ENCODE data around the gene RERE. TPM values are rescaled to one million over a fixed set of nuclear protein-coding genes. Genes with fewer than 3 reads are reported as not detected.

RERE gene
- total RNA-seq, 4 donors from 2014 or later: 51.2 to 1,226 (median 253) TPM

GRCh38 chr1:8607906-8608305 is 209.5 kb downstream of the RERE start:
- Histone ChIP-seq H3K4me3 (no peak overlapping the region), H3K27ac (no peak overlapping the region), H3K4me1 (peaks cover 0 to 3% of the 10 kb centered on the region in 2 donors), H3K36me3 (no peaks in the 10 kb centered on the region), H3K9me3 (no peaks in the 10 kb centered on the region), H3K27me3 (no peaks in the 10 kb centered on the region)
- TF ChIP-seq POLR2A (IDR thresholded peaks at IDR 0.05) (no peak), CTCF (IDR thresholded peaks at IDR 0.05) (no peak)
- DNase-seq: no peak
- intact Hi-C loops (cut with DNase I; ENCODE audit: low total_unique reads): no loop called here

GRCh38 chr1:8604041-8604945 is 213.1 kb downstream of the RERE start:
- no peaks in the 10 kb centered on the region for H3K9me3 ChIP-seq
- DNase-seq: no peak
- H3K4me3 ChIP-seq: no peak overlapping the region
- H3K27ac ChIP-seq: peak overlapping the region; percentile 3 to 7
- peaks cover 0 to 2% of the 10 kb centered on the region in 2 donors for H3K4me1 ChIP-seq
- TF ChIP-seq CTCF (IDR thresholded peaks at IDR 0.05): no peak
- no peak for TF ChIP-seq POLR2A (IDR thresholded peaks at IDR 0.05)
- no peaks in the 10 kb centered on the region for H3K27me3 ChIP-seq
- no peaks in the 10 kb centered on the region for H3K36me3 ChIP-seq
- intact Hi-C loops (cut with DNase I; ENCODE audit: low total_unique reads): no loop called here

DNA sequence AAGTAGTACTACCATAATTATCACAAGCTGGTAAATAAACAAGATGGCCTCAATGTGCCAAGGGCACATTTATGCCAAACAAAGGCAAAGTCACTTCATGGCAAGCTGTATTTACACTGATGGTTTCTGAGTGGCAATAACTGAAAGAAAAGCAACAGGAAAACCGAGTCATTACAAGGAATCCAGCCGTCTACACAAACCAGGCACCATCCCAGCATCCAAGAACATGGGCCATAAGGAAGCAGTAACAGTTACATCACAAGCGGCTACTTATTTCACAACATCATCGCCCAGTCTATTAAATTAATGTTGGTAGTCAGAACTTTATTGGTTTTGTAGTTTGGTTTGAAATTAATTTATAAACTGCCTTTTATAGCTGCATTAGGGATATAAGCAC is 214.2 kb downstream of the RERE start:
- no peaks in the 10 kb centered on the region for H3K4me1 ChIP-seq

GRCh38 chr1:8602471-8603219 is 214.8 kb downstream of the RERE start:
- Histone ChIP-seq H3K27me3 (no peaks in the 10 kb centered on the region), H3K36me3 (no peaks in the 10 kb centered on the region), H3K4me1 (no peaks in the 10 kb centered on the region), H3K9me3 (no peaks in the 10 kb centered on the region), H3K27ac (no peak overlapping the region), H3K4me3 (no peak overlapping the region)
- no peak for DNase-seq
- intact Hi-C loops (cut with DNase I; ENCODE audit: low total_unique reads): no loop called here
- TF ChIP-seq CTCF (IDR thresholded peaks at IDR 0.05): no peak
- no peak for TF ChIP-seq POLR2A (IDR thresholded peaks at IDR 0.05)

More for the DNA sequence above, 214.2 kb downstream of the RERE start:
- no peak overlapping the region for H3K27ac ChIP-seq
- TF ChIP-seq POLR2A (IDR thresholded peaks at IDR 0.05): no peak
- no peak for TF ChIP-seq CTCF (IDR thresholded peaks at IDR 0.05)
- H3K4me3 ChIP-seq: no peak overlapping the region
- no peaks in the 10 kb centered on the region for H3K9me3 ChIP-seq
- intact Hi-C loops (cut with DNase I; ENCODE audit: low total_unique reads): no loop called here
- no peaks in the 10 kb centered on the region for H3K36me3 ChIP-seq
- no peaks in the 10 kb centered on the region for H3K27me3 ChIP-seq
- peak in 1 of 2 donors; percentile 31 for DNase-seq

- Histone ChIP-seq H3K36me3 (no peaks in the 10 kb centered on the region), H3K4me3 (no peak overlapping the region), H3K27me3 (no peaks in the 10 kb centered on the region), H3K27ac (peak overlapping the region in 1 of 2 donors; percentile 76), H3K4me1 (no peaks in the 10 kb centered on the region), H3K9me3 (no peaks in the 10 kb centered on the region)
- no peak for DNase-seq
- intact Hi-C loops (cut with DNase I; ENCODE audit: low total_unique reads): no loop called here
- no peak for TF ChIP-seq CTCF (IDR thresholded peaks at IDR 0.05)
- no peak for TF ChIP-seq POLR2A (IDR thresholded peaks at IDR 0.05)
These were observed 217.1 kb downstream of the RERE start for GRCh38 chr1:8600336-8600735.

Data from uterus (tissue), 4 donors.